AG20443 (cell line): ENCODE results near the gene SMS.
A peak's percentile ranks its signal among the peaks of the same experiment; 100 is the strongest.
"Not testable (repeated sequence)": the region's sequence is repeated elsewhere in the genome, so short reads cannot be mapped to it uniquely, and the experiment has no call there.

Experiments
- DNase-seq: peaks from one replicate; pipeline ENCODE4 v3.0.0; 2012; ENCODE audit warnings: low spot score, mixed read lengths

SMS gene

GRCh38 chrX:21952624-21953023, 12.1 kb downstream of the SMS start:
- DNase-seq = no peak

GRCh38 chrX:21953195-21953830, 12.8 kb downstream of the SMS start:
- not testable (repeated sequence) for DNase-seq

GRCh38 chrX:21955403-21956189, 15.1 kb downstream of the SMS start:
- DNase-seq = no peak

- DNase-seq = no peak
Observed at GRCh38 chrX:21956783-21957182, 16.3 kb downstream of the SMS start.

- no peak for DNase-seq
Observed at GRCh38 chrX:21958187-21958586, 17.7 kb downstream of the SMS start.

GRCh38 chrX:21958916-21959315, 18.4 kb downstream of the SMS start:
- DNase-seq = no peak

- no peak for DNase-seq
Observed at GRCh38 chrX:21959362-21960051, 19.0 kb downstream of the SMS start.

GRCh38 chrX:21960569-21961541, 20.3 kb downstream of the SMS start:
- DNase-seq = no peak

GRCh38 chrX:21962361-21962760, 21.9 kb downstream of the SMS start:
- DNase-seq = no peak

- DNase-seq = no peak
Observed at GRCh38 chrX:21963269-21963668, 22.8 kb downstream of the SMS start.

GRCh38 chrX:21963731-21964405, 23.4 kb downstream of the SMS start:
- DNase-seq = peak; percentile 56

- DNase-seq = no peak
Observed at GRCh38 chrX:21966866-21967265, 26.4 kb downstream of the SMS start.

- DNase-seq = no peak
Observed at GRCh38 chrX:21968333-21968732, 27.8 kb downstream of the SMS start.

GRCh38 chrX:21970326-21970725, 29.8 kb downstream of the SMS start:
- DNase-seq = no peak

GRCh38 chrX:21972046-21972445, 31.5 kb downstream of the SMS start:
- DNase-seq = no peak

- no peak for DNase-seq
Observed at GRCh38 chrX:21972721-21973120, 32.2 kb downstream of the SMS start.

GRCh38 chrX:21973321-21974010, 33.0 kb downstream of the SMS start:
- no peak for DNase-seq

- DNase-seq = no peak
Observed at GRCh38 chrX:21974011-21974385, 33.5 kb downstream of the SMS start.

- DNase-seq = no peak
Observed at GRCh38 chrX:21975242-21975641, 34.7 kb downstream of the SMS start.

GRCh38 chrX:21975812-21976211, 35.3 kb downstream of the SMS start:
- no peak for DNase-seq

- no peak for DNase-seq
Observed at GRCh38 chrX:21978346-21978745, 37.8 kb downstream of the SMS start.
